Ovary (tissue), 9 donors: ENCODE data around the gene NRARP. TPM values are rescaled to one million over a fixed set of nuclear protein-coding genes. Genes with fewer than 3 reads are reported as not detected.

Source experiments
- DNase-seq, 5 donors: peaks; one replicate each; pipeline ENCODE4 v3.0.0-alpha.2; 2019 to 2020
- H3K27ac ChIP-seq, 2 donors: fragments of 200-600 bp; one replicate each; pipeline versions ENCODE4 v1.5.1 to v1.8.0; 2019 to 2022
- H3K27me3 ChIP-seq: fragments of 200-600 bp; one replicate; pipeline ENCODE4 v1.8.0; 2022
- H3K36me3 ChIP-seq: fragments of 200-600 bp; sonication (generic); one replicate; pipeline ENCODE4 v1.5.1; 2019
- H3K4me1 ChIP-seq: one replicate; pipeline ENCODE4 v1.8.1; 2013; ENCODE audit warnings: mild to moderate bottlenecking, moderate library complexity; ENCODE audit not compliant: insufficient read depth
- H3K4me3 ChIP-seq: fragments of 200-600 bp; sonication (generic); one replicate; pipeline ENCODE4 v1.5.1; 2017
- H3K9me3 ChIP-seq, 2 donors: fragments of 200-600 bp in 1 of 2; sonication (generic) in 1 of 2; one replicate each; pipeline versions ENCODE4 v1.5.1 to v1.8.1; 2013 to 2019; ENCODE audit warnings: mild to moderate bottlenecking in 1 of 2, moderate library complexity in 1 of 2
- CTCF ChIP-seq, 3 donors: fragments of 450-650 bp in 2 of 3; fragments of 200-600 bp in 1 of 3; IDR thresholded peaks; one replicate each; pipeline versions ENCODE4 v1.5.1 to v1.8.0; 2016 to 2022; ENCODE audit warnings: antibody characterized with exemption in 3 of 3, mild to moderate bottlenecking in 1 of 3
- EP300 ChIP-seq: sonication (generic); formaldehyde crosslinking; IDR thresholded peaks from one replicate; pipeline ENCODE4 v1.6.1; 2017; ENCODE audit warnings: antibody characterized with exemption
- POLR2A ChIP-seq: fragments of 450-650 bp; IDR thresholded peaks from one replicate; pipeline ENCODE4 v1.6.1; 2017; ENCODE audit warnings: antibody characterized with exemption, mild to moderate bottlenecking, moderate library complexity
- WGBS, 3 donors: extraction: QIAGEN DNeasy Blood & Tissue Kit in 1 of 3; methylation state at CpG; one replicate each; pipeline versions ENCODE4 v1.1.5 to v1.1.7; 2013 to 2017; 5-methylcytosine and 5-hydroxymethylcytosine counted together
- intact Hi-C, 4 donors: fragments of 100-400 bp; cut with DNase I; formaldehyde crosslinking; loops; one replicate each; pipeline versions ENCODE4 v1.11.0 to v1.15.1; 2022 to 2023
- polyA plus RNA-seq, 2 donors: library from polyadenylated mRNA; stranded (reverse); fragments of 200-250 nt in 1 of 2; fragments of 350-450 nt in 1 of 2; fragmentation: Illumina TruSeq in 1 of 2; extraction: RNeasy Lipid Tissue Mini Kit (QIAGEN cat#74804) in 1 of 2; gene quantifications; one replicate each; pipeline ENCODE4 v1.2.3, GENCODE V29; 2013 to 2014
- total RNA-seq, 7 donors: library from RNA; depleted of rRNA in 2 of 7; stranded (reverse); fragments of >200 nt in 2 of 7; fragmentation: NEBNext Ultra II Directional in 3 of 7; extraction: Animal tissue kit (Norgen Biotek cat#: 25700) in 3 of 7; gene quantifications; one replicate each; pipeline versions ENCODE4 v1.1.0 to v1.2.4, GENCODE V29; 2016 to 2023
- donor health status: DM: no; HTN: no; CAD: no; lungs with moderate emphysema.
- donor health status: DM: no; HTN: no; CAD: no.
- donor health status: Bipolar disorder and iron deficiency.
- donor health status: DM: yes; HTN: yes; CAD: no.
- donor health status: DM: no; HTN: no; CAD: no.
- donor health status: DM: yes; HTN: yes; CAD: no.

Gene NRARP
- total and polyA plus RNA-seq, 9 donors, result 1.3 to 13.8 (median 3.7) TPM

- intact Hi-C loops, result no loop called here
- 86 to 90% (median 88%) methylated on average over 34 of the region's 34 CpGs for WGBS, 3 donors
- DNase-seq, result no peak
- no peaks in the 10 kb centered on the region for H3K27me3 ChIP-seq
- no peaks in the 10 kb centered on the region for H3K9me3 ChIP-seq
- TF ChIP-seq POLR2A (no peak), EP300 (no peak), CTCF (IDR thresholded peaks at IDR 0.05) (no peak)
- no peaks in the 10 kb centered on the region for H3K36me3 ChIP-seq
- H3K4me3 ChIP-seq, result no peak overlapping the region
- H3K27ac ChIP-seq, result no peak overlapping the region
- peaks cover 6% of the 10 kb centered on the region for H3K4me1 ChIP-seq
Observed at GRCh38 chr9:137266585-137267453, 35.3 kb downstream of the NRARP start.

GRCh38 chr9:137266162-137266527, 35.9 kb downstream of the NRARP start:
- Histone ChIP-seq H3K9me3 (no peaks in the 10 kb centered on the region), H3K27ac (no peak overlapping the region), H3K4me1 (peaks cover 6% of the 10 kb centered on the region), H3K27me3 (no peaks in the 10 kb centered on the region), H3K4me3 (no peak overlapping the region), H3K36me3 (no peaks in the 10 kb centered on the region)
- 77 to 81% (median 80%) methylated on average over 15 of the region's 15 CpGs for WGBS, 3 donors
- intact Hi-C loops, result no loop called here
- DNase-seq, result peak in 2 of 5 donors; percentile 12 to 39
- TF ChIP-seq EP300 (no peak), CTCF (IDR thresholded peaks at IDR 0.05) (no peak), POLR2A (no peak)

GRCh38 chr9:137265496-137266161, 36.4 kb downstream of the NRARP start:
- no peaks in the 10 kb centered on the region for H3K36me3 ChIP-seq

GRCh38 chr9:137264067-137264466, 38.0 kb downstream of the NRARP start:
- Histone ChIP-seq H3K36me3 (no peaks in the 10 kb centered on the region), H3K27me3 (no peaks in the 10 kb centered on the region), H3K4me1 (peaks cover 3% of the 10 kb centered on the region), H3K9me3 (no peaks in the 10 kb centered on the region), H3K4me3 (no peak overlapping the region), H3K27ac (no peak overlapping the region)
- intact Hi-C loops, result no loop called here
- peak in 1 of 5 donors; percentile 35 for DNase-seq
- WGBS, 3 donors, result 91 to 96% (median 92%) methylated on average over 22 of the region's 22 CpGs
- TF ChIP-seq POLR2A (no peak), EP300 (no peak), CTCF (IDR thresholded peaks at IDR 0.05) (no peak)

More at GRCh38 chr9:137265496-137266161, 36.4 kb downstream of the NRARP start:
- Histone ChIP-seq H3K27me3 (no peaks in the 10 kb centered on the region), H3K27ac (no peak overlapping the region), H3K9me3 (no peaks in the 10 kb centered on the region), H3K4me3 (no peak overlapping the region), H3K4me1 (peaks cover 6% of the 10 kb centered on the region)
- intact Hi-C loops, result no loop called here
- DNase-seq, result no peak
- TF ChIP-seq EP300 (no peak), CTCF (IDR thresholded peaks at IDR 0.05) (no peak), POLR2A (no peak)
- 88 to 89% (median 89%) methylated on average over 28 to 29 of the region's 29 CpGs for WGBS, 3 donors
